ENCODE results near the gene SOCS6.

SOCS6 gene

DNA sequence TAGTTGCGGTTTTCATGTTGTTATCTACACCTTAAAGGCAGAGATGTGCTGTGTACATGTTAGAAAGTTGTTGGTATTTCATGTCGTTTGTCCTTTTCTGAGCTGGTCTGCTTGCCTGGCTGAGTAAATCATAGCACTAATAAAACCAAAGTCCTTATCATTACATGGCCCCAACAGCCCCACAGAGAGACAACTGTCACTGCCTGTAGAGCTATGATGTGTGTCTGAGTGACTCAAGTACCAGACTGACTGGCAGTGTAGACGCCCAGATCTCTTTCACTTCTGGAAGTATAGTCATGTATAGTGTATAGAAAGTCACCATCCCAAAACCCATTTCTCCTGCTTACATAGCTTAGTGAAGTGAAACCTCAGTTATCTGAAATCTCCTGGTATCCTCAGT lies 4.3 kb downstream of the SOCS6 start:
- peaks cover 52 to 79% (median 57%) of the 10 kb centered on the region in 10 experiments for H3K4me1 ChIP-seq
- H4K20me1 ChIP-seq: peaks cover 66 to 89% (median 83%) of the 10 kb centered on the region in 11 experiments
- no peaks in the 10 kb centered on the region for H3K27me3 ChIP-seq
- peaks cover 0 to 26% (median 5%) of the 10 kb centered on the region in 11 experiments; a peak in 6 of 22 replicates for H3K36me3 ChIP-seq
- H3K4me3 ChIP-seq: no peak overlapping the region
- peak overlapping the region; percentile 41 to 98 (median 73) for H3K4me2 ChIP-seq
- peak overlapping the region in 1 of 11 experiments; percentile 32; a peak in 1 of 22 replicates for H3K27ac ChIP-seq
- no peak for TF ChIP-seq Cebpa-rat (IDR thresholded peaks at IDR 0.05)
- H3K9me3 ChIP-seq (replicated peaks in 1 of 11): peaks cover 0 to 5% (median 0%) of the 10 kb centered on the region in 11 experiments; a peak in 1 of 22 replicates
- peak overlapping the region in 3 of 11 experiments; percentile 3 to 44 (median 15); a peak in 4 of 22 replicates for H3K9ac ChIP-seq

DNA sequence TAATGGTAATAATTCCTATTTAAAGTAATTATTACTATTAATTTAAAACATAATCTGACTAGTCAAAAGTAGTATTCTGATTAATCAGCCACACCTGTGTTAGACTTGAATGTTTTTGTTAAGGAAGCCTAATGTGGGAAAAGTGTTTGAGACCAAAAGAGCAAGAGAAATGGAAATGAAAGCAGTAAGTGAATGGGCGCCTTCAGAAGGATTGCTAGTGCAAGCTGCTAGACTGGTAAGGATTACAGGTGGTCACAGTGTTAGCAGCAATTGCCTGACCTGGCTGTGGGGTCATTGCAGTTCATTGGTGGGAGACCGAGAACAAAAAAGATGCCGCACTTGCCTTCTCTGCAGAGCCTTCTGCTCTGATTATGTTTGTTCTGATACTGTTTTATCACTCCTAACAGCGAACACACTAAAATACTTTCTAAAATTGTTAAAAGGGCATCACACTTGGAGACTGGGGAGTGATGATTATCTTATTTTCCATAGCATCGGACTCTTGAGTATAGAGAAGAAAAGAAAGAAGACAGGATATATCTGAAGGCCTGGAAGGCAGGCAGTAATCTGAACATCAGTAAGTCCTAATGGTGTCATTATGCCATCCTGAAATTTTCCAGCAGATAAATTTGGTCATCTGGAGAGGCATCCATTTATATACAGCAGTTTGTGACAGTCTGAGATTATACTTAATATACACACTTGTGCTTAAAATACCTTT lies 5.8 kb downstream of the SOCS6 start:
- Histone ChIP-seq H3K4me2 (peak overlapping the region in 6 of 11 experiments; percentile 14 to 94 (median 51); a peak in 8 of 22 replicates), H3K9ac (peak overlapping the region in 1 of 11 experiments; percentile 18; a peak in 1 of 22 replicates), H3K27ac (no peak overlapping the region), H3K9me3 (replicated peaks in 1 of 11) (peaks cover 0 to 17% (median 11%) of the 10 kb centered on the region in 11 experiments; a peak in 14 of 22 replicates), H3K27me3 (no peaks in the 10 kb centered on the region), H3K4me3 (no peak overlapping the region), H3K4me1 (peaks cover 49 to 77% (median 54%) of the 10 kb centered on the region in 10 experiments), H4K20me1 (peaks cover 75 to 99% (median 95%) of the 10 kb centered on the region in 11 experiments), H3K36me3 (peaks cover 9 to 38% (median 16%) of the 10 kb centered on the region in 11 experiments; a peak in 20 of 22 replicates)
- no peak for TF ChIP-seq Cebpa-rat (IDR thresholded peaks at IDR 0.05)

DNA sequence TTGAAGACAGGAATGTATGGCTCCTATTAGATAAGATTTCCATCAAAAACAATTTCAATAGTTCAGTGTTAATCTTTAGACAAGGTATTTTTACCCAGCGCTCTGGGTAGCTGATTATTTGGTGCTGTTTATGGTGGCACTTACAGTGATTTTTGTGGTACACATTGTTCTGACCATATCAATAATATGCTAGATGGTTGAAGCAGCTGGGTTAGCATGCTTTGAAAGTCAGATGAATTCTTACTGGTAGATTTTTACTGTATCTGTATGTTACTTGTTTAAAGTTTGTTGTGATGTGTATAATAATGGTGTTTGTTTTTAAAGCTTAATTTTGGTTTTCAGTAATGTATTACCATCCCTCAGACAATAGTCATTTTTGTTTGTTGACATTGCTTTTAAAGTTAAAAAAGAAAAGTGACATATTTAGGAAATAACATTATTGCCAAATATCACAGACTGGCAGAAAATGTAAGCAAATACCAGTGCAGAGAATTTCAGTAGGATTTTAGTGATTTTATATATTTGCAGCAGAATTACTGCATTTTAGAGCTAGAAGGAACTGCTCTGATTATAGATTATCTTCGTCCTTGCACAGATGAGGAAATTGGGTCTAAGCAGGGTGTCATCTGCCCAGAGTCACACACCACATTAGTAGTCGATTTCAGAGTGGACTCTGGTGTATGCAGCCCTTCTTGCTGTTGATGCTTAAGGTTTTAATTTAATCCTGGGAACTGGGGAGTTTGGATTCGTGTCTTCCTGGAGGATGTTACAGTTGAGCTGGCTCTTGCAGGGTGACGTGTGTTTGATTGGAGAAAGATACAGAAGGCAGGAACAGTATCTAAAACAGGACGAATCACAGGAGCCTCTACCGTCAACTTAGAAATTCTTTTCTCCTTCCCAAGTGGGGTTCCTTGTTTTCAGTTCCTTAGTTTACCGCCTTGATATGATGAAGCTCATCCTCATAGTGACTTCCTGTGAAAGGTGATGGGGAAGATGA lies 6.6 kb downstream of the SOCS6 start:
- Histone ChIP-seq H3K27ac (peak overlapping the region in 2 of 11 experiments; percentile 8 to 15; a peak in 2 of 22 replicates), H3K4me2 (peak overlapping the region in 9 of 11 experiments; percentile 8 to 94 (median 43); a peak in 12 of 22 replicates), H3K9me3 (replicated peaks in 1 of 11) (peaks cover 0 to 23% (median 13%) of the 10 kb centered on the region in 11 experiments; a peak in 15 of 22 replicates), H3K36me3 (peaks cover 16 to 41% (median 21%) of the 10 kb centered on the region in 11 experiments), H3K9ac (peak overlapping the region in 2 of 11 experiments; percentile 18 to 44; a peak in 3 of 22 replicates), H4K20me1 (peaks cover 73 to 100% (median 96%) of the 10 kb centered on the region in 11 experiments), H3K4me1 (peaks cover 44 to 75% (median 49%) of the 10 kb centered on the region in 10 experiments), H3K4me3 (no peak overlapping the region), H3K27me3 (no peaks in the 10 kb centered on the region)
- no peak for TF ChIP-seq Cebpa-rat (IDR thresholded peaks at IDR 0.05)

DNA sequence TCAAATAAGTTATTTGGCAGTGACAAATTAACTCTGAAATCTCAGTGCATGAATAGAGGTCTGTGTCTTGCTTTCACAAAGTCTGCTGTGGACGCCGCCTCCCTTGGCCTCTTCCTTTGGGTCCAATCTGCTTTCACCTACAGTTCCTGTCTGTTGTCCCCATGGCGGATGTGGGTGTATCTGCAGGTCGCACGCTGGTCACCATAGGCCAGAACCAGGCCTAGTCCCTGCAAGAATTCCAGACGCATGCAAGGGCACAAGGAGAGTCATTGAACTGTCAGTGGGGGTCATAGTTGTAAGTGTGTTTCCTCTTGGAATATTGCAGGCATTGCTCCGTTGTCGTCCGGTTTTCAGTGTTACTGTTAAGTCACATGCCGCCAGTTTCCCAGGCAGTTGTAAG lies 7.4 kb downstream of the SOCS6 start:
- Histone ChIP-seq H3K27ac (no peak overlapping the region; a peak in 1 of 22 replicates), H3K4me3 (no peak overlapping the region), H3K9me3 (replicated peaks in 1 of 11) (peaks cover 0 to 26% (median 13%) of the 10 kb centered on the region in 11 experiments; a peak in 15 of 22 replicates), H3K4me1 (peaks cover 36 to 73% (median 41%) of the 10 kb centered on the region in 10 experiments), H3K9ac (no peak overlapping the region), H3K27me3 (no peaks in the 10 kb centered on the region), H3K4me2 (peak overlapping the region in 7 of 11 experiments; percentile 12 to 94 (median 44); a peak in 11 of 22 replicates), H3K36me3 (peaks cover 16 to 43% (median 21%) of the 10 kb centered on the region in 11 experiments), H4K20me1 (peaks cover 70 to 100% (median 96%) of the 10 kb centered on the region in 11 experiments)
- no peak for TF ChIP-seq Cebpa-rat (IDR thresholded peaks at IDR 0.05)

DNA sequence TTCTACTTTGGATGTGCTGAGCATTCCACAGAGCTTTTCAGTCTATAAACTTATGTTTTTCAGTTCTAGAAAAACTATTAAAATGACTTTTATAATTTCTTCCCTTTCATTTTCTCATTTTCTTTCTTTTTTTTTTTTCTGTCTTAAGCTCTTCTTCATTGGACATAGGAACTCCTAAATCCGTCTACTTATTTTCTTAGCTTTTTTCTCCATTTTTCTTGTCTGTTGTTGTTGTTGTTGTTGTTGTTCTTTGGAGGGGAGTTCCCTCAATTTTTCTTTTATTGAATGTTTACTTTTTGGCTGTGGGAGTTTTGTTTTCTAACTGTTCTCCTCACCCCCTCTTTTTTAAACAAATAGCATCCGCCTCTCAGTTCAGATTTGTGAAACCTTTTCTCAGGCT lies 7.9 kb downstream of the SOCS6 start:
- Histone ChIP-seq H3K9me3 (replicated peaks in 1 of 11) (peaks cover 0 to 29% (median 15%) of the 10 kb centered on the region in 11 experiments; a peak in 16 of 22 replicates), H3K4me2 (peak overlapping the region in 3 of 11 experiments; percentile 44 to 94 (median 58); a peak in 4 of 22 replicates), H3K4me1 (peaks cover 32 to 73% (median 39%) of the 10 kb centered on the region in 10 experiments), H3K27me3 (no peaks in the 10 kb centered on the region), H3K4me3 (no peak overlapping the region), H4K20me1 (peaks cover 70 to 100% (median 96%) of the 10 kb centered on the region in 11 experiments), H3K9ac (no peak overlapping the region), H3K27ac (no peak overlapping the region), H3K36me3 (peaks cover 16 to 42% (median 21%) of the 10 kb centered on the region in 11 experiments)
- no peak for TF ChIP-seq Cebpa-rat (IDR thresholded peaks at IDR 0.05)

DNA sequence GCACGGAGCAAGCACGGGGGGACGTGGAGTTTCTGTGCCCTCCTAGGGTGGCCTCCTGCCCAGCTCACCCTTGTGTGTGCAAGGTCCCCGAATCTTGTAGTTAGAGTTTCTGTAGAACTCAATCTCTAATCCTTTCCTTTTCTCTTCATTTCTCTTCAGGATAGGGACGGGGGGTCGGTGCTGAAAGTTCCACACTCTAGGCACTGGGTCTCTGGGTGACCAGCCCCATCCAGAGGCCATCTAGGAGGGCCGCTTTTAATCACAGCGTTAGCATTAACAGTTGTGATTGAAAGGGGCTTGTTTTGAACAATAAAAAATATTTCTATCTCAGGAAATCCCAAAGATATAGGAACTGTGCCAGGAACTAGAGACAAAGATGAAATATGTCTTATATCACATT lies 10.5 kb downstream of the SOCS6 start:
- Histone ChIP-seq H4K20me1 (peaks cover 62 to 100% (median 92%) of the 10 kb centered on the region in 11 experiments), H3K4me3 (no peak overlapping the region), H3K9me3 (replicated peaks in 1 of 11) (peaks cover 0 to 54% (median 29%) of the 10 kb centered on the region in 11 experiments; a peak in 17 of 22 replicates), H3K36me3 (peaks cover 16 to 40% (median 31%) of the 10 kb centered on the region in 11 experiments), H3K9ac (no peak overlapping the region), H3K4me2 (no peak overlapping the region), H3K27me3 (no peaks in the 10 kb centered on the region), H3K4me1 (peaks cover 6 to 53% (median 21%) of the 10 kb centered on the region in 10 experiments; a peak in 18 of 20 replicates), H3K27ac (no peak overlapping the region)
- TF ChIP-seq Cebpa-rat (IDR thresholded peaks at IDR 0.05): no peak

DNA sequence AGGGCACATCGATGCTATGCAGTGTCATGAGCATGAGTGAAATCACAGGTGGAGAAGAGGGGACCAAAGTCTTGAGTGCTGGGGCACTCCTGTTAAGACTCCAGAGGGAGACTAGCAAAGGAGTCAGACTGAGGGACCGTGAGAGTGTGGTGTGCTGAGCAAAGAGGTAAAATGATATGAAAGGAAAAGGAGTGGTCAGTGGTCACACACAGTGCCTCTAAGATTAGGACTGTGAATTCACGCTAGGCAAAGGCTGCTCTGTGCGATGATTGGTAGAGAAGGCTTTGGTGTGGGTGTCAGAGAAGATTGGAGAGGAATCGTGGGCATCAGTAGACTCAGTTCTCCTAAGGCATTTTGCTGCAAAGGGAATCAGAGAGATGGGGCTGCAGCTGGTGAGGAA lies 12.8 kb downstream of the SOCS6 start:
- Histone ChIP-seq H3K4me3 (no peak overlapping the region), H3K9ac (no peak overlapping the region), H3K27me3 (no peaks in the 10 kb centered on the region), H3K36me3 (peaks cover 16 to 52% (median 37%) of the 10 kb centered on the region in 11 experiments), H3K9me3 (replicated peaks in 1 of 11) (peaks cover 0 to 69% (median 44%) of the 10 kb centered on the region in 11 experiments; a peak in 19 of 22 replicates), H3K4me1 (peaks cover 0 to 31% (median 3%) of the 10 kb centered on the region in 10 experiments; a peak in 9 of 20 replicates), H3K4me2 (peak overlapping the region in 3 of 11 experiments; percentile 2 to 40 (median 32); a peak in 4 of 22 replicates), H3K27ac (no peak overlapping the region), H4K20me1 (peaks cover 50 to 100% (median 88%) of the 10 kb centered on the region in 11 experiments; a peak in 20 of 22 replicates)
- TF ChIP-seq Cebpa-rat (IDR thresholded peaks at IDR 0.05): no peak
